ENCODE results near the gene CAMK1D. TPM values are rescaled to one million over a fixed set of nuclear protein-coding genes. Genes with fewer than 3 reads are reported as not detected.

Gene CAMK1D
- polyA plus RNA-seq, 1 donor (not counting 4 experiments of a cell fraction or from before 2014, with no cell fraction given): 0.76 TPM

DNA sequence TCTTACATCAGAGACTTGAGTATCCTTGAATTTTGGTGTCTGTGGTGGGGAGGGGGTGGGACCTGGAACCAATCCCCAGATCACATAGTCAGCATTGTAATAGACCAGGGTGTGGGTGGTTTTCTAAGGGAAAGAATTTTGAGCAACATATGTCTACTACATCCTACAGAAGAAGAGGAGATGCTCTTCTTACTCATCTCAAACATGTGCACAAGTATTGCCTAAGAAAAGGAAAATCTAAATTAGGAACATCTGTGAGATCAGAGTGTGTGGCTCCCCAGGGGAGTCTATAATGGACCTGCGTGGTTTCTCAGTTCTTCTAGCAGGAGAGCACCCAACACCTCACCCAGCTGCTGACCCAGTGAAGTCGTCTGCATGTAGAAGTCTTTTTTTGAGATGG is 503.3 kb downstream of the CAMK1D start:
- Histone ChIP-seq H3K9me3 (ENCODE audit: control insufficient read depth, low read depth, low read length) (no peaks in the 10 kb centered on the region), H3K36me3 (ENCODE audit: control insufficient read depth in 2 of 2, extremely low read depth in 1 of 2, insufficient read depth in 2 of 2, low read length in 2 of 2) (no peaks in the 10 kb centered on the region), H3K4me2 (ENCODE audit: control insufficient read depth, extremely low read depth, insufficient read depth, low read depth, low read length) (no peak overlapping the region), H3K4me1 (ENCODE audit: control insufficient read depth, extremely low read depth, insufficient read depth, low read length) (peaks cover 18% of the 10 kb centered on the region), H4K20me1 (ENCODE audit: control insufficient read depth, extremely low read depth, insufficient read depth, low read length) (no peaks in the 10 kb centered on the region), H3K27ac (ENCODE audit: control insufficient read depth, insufficient read depth, low read length) (no peak overlapping the region), H3K27me3 (ENCODE audit: control insufficient read depth, extremely low read depth, insufficient read depth, low read length) (no peaks in the 10 kb centered on the region), H2AFZ (ENCODE audit: control insufficient read depth, low read length) (no peak overlapping the region), H3K9me1 (ENCODE audit: control insufficient read depth, extremely low read depth, insufficient read depth, low read length) (no peaks in the 10 kb centered on the region), H3K4me3 (ENCODE audit: control insufficient read depth in 2 of 3, extremely low read depth in 1 of 3, insufficient read depth in 2 of 3, low read depth in 1 of 3, low read length in 3 of 3) (no peak overlapping the region), H3K9ac (ENCODE audit: control insufficient read depth, extremely low read depth, insufficient read depth, low read length) (no peak overlapping the region), H3K79me2 (ENCODE audit: control insufficient read depth, insufficient read depth, low read length) (no peaks in the 10 kb centered on the region)
- no peak for TF ChIP-seq EZH2 (IDR thresholded peaks at IDR 0.05; ENCODE audit: low read length)
- TF ChIP-seq, protein P1, sequence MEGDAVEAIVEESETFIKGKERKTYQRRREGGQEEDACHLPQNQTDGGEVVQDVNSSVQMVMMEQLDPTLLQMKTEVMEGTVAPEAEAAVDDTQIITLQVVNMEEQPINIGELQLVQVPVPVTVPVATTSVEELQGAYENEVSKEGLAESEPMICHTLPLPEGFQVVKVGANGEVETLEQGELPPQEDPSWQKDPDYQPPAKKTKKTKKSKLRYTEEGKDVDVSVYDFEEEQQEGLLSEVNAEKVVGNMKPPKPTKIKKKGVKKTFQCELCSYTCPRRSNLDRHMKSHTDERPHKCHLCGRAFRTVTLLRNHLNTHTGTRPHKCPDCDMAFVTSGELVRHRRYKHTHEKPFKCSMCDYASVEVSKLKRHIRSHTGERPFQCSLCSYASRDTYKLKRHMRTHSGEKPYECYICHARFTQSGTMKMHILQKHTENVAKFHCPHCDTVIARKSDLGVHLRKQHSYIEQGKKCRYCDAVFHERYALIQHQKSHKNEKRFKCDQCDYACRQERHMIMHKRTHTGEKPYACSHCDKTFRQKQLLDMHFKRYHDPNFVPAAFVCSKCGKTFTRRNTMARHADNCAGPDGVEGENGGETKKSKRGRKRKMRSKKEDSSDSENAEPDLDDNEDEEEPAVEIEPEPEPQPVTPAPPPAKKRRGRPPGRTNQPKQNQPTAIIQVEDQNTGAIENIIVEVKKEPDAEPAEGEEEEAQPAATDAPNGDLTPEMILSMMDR (optimal IDR thresholded peaks at IDR 0.05 in 1 of 3, IDR thresholded peaks at IDR 0.05 in 1 of 3, conservative IDR thresholded peaks at IDR 0.05 in 1 of 3; ENCODE audit: extremely low read depth in 1 of 3, insufficient read depth in 2 of 3, low read length in 3 of 3): no peak
- dilution Hi-C loops (cut with MboI; ENCODE audit: extremely low pct_ligation_motif_present, low sequenced_read_pairs): no loop called here
- no peak for FAIRE-seq
- no peak for DNase-seq (ENCODE audit: low read depth, low spot score)

DNA sequence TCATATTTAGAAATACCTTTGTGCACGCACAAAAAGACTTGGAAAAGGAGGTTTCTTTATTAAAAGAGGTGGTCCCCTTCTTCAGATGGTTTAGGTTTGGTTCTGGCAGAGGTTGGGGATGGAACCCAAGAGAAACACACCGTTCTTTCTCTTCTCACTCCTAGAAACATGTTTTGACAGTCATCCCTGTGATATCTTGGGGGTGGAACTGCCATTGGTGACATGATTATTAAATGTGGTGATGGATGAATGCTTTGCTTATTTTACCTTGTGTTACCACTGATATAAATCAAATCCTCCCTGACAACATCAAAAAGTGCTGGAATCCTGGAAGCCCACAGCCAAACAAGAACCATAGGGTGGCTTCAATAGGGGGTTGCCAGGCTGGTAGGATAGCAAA is 505.6 kb downstream of the CAMK1D start:
- no peaks in the 10 kb centered on the region for H3K79me2 ChIP-seq (ENCODE audit: control insufficient read depth, insufficient read depth, low read length)
- TF ChIP-seq EZH2 (IDR thresholded peaks at IDR 0.05; ENCODE audit: low read length): no peak
- TF ChIP-seq, protein P1 (optimal IDR thresholded peaks at IDR 0.05 in 1 of 3, IDR thresholded peaks at IDR 0.05 in 1 of 3, conservative IDR thresholded peaks at IDR 0.05 in 1 of 3; ENCODE audit: extremely low read depth in 1 of 3, insufficient read depth in 2 of 3, low read length in 3 of 3): no peak
- no peak for DNase-seq (ENCODE audit: low read depth, low spot score)
- no peak overlapping the region for H3K9ac ChIP-seq (ENCODE audit: control insufficient read depth, extremely low read depth, insufficient read depth, low read length)
- no peaks in the 10 kb centered on the region for H4K20me1 ChIP-seq (ENCODE audit: control insufficient read depth, extremely low read depth, insufficient read depth, low read length)
- no peaks in the 10 kb centered on the region for H3K9me3 ChIP-seq (ENCODE audit: control insufficient read depth, low read depth, low read length)
- no peak overlapping the region for H3K4me2 ChIP-seq (ENCODE audit: control insufficient read depth, extremely low read depth, insufficient read depth, low read depth, low read length)
- H3K27ac ChIP-seq (ENCODE audit: control insufficient read depth, insufficient read depth, low read length): no peak overlapping the region
- no peak overlapping the region for H3K4me3 ChIP-seq (ENCODE audit: control insufficient read depth in 2 of 3, extremely low read depth in 1 of 3, insufficient read depth in 2 of 3, low read depth in 1 of 3, low read length in 3 of 3)
- no peaks in the 10 kb centered on the region for H3K36me3 ChIP-seq (ENCODE audit: control insufficient read depth in 2 of 2, extremely low read depth in 1 of 2, insufficient read depth in 2 of 2, low read length in 2 of 2)
- dilution Hi-C loops (cut with MboI; ENCODE audit: extremely low pct_ligation_motif_present, low sequenced_read_pairs): no loop called here
- H3K9me1 ChIP-seq (ENCODE audit: control insufficient read depth, extremely low read depth, insufficient read depth, low read length): no peaks in the 10 kb centered on the region
- H3K4me1 ChIP-seq (ENCODE audit: control insufficient read depth, extremely low read depth, insufficient read depth, low read length): peaks cover 3% of the 10 kb centered on the region
- H2AFZ ChIP-seq (ENCODE audit: control insufficient read depth, low read length): no peak overlapping the region
- no peaks in the 10 kb centered on the region for H3K27me3 ChIP-seq (ENCODE audit: control insufficient read depth, extremely low read depth, insufficient read depth, low read length)
- FAIRE-seq: no peak

All from keratinocyte (primary cell).